ENCODE data around the gene ARHGAP24.

DNA sequence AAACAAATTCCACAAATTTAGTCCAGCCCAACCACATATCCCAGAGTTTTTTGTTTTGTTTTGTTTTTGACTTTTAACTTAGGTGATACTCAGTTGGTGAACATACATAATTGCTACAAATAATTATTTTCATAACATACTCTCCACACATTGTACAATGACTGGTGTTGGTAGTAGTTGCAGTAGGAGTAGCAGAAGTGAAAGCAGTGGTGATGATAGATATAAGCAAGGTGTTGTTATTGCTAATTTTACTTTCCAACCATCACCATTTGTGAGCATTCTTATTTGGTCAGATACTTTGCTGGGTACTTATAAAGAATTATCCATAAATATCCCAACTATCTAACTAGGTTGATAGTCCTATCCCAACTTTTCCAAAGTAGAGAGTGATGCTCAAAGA lies 47.3 kb downstream of the ARHGAP24 start:
- TF ChIP-seq POLR2A (IDR thresholded peaks at IDR 0.05) = no peak
- TF ChIP-seq, protein P1, sequence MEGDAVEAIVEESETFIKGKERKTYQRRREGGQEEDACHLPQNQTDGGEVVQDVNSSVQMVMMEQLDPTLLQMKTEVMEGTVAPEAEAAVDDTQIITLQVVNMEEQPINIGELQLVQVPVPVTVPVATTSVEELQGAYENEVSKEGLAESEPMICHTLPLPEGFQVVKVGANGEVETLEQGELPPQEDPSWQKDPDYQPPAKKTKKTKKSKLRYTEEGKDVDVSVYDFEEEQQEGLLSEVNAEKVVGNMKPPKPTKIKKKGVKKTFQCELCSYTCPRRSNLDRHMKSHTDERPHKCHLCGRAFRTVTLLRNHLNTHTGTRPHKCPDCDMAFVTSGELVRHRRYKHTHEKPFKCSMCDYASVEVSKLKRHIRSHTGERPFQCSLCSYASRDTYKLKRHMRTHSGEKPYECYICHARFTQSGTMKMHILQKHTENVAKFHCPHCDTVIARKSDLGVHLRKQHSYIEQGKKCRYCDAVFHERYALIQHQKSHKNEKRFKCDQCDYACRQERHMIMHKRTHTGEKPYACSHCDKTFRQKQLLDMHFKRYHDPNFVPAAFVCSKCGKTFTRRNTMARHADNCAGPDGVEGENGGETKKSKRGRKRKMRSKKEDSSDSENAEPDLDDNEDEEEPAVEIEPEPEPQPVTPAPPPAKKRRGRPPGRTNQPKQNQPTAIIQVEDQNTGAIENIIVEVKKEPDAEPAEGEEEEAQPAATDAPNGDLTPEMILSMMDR (IDR thresholded peaks at IDR 0.05) = no peak
